GM12878 (cell line): ENCODE data around the gene CENPVL3. TPM values are rescaled to one million over a fixed set of nuclear protein-coding genes. Genes with fewer than 3 reads are reported as not detected.

ENCODE experiments used
- ATAC-seq: fragments of 200-7000 bp; cut with Tn5 transposase; 3 replicates; pipeline ENCODE4 v1.9.1; 2020; ENCODE audit warnings: mild to moderate bottlenecking, moderate library complexity
- BruUV-seq: library from RNA; stranded (reverse); fragments of 400-500 nt; replicated peaks from 2 replicates; lab custom pipeline; 2021; lab: Mats Ljungman, UMichigan
- CTCF ChIA-PET: fragments of 300-600 bp; sonication (Branson Sonifier 250); formaldehyde crosslinking; extraction: SDS; loops from one replicate; lab custom pipeline; 2021; ENCODE audit warnings: inconsistent platforms; lab: Yijun Ruan, JAX
- POLR2A ChIA-PET: fragments of 350-600 bp; formaldehyde crosslinking; extraction: SDS; loops from one replicate; lab custom pipeline; 2021; ENCODE audit warnings: inconsistent platforms; lab: Charles Lee
- RAD21 ChIA-PET: fragments of 300-600 bp; sonication (Branson Sonifier 250); formaldehyde crosslinking; loops from one replicate; lab custom pipeline; 2023; ENCODE audit warnings: antibody characterized with exemption; ENCODE audit not compliant: unreplicated experiment; lab: Charles Lee
- SMC1A ChIA-PET: fragments of 300-600 bp; sonication (Branson Sonifier 250); formaldehyde crosslinking; loops from one replicate; lab custom pipeline; 2023; ENCODE audit not compliant: unreplicated experiment, uncharacterized antibody; lab: Charles Lee
- DNase-seq: peaks from one replicate; pipeline ENCODE4 v3.0.0-alpha.2; 2011; ENCODE audit warnings: low read depth, low spot score
- FAIRE-seq: peaks from 3 replicates; lab custom pipeline; 2011; peaks lifted over from hg19 to GRCh38; lab: Jason Lieb, UNC
- H2AFZ ChIP-seq: 2 replicates; pipeline ENCODE4 v1.6.0; 2011; ENCODE audit warnings: low read depth, low read length, control low read depth; ENCODE audit not compliant: control insufficient read depth
- H3K27ac ChIP-seq: 2 replicates; pipeline ENCODE4 v1.5.1; 2011; ENCODE audit warnings: control low read depth; ENCODE audit not compliant: control insufficient read depth, insufficient read depth
- H3K27me3 ChIP-seq, 2 experiments: replicated peaks in 1 of 2; 2 replicates each; pipeline versions ENCODE4 v1.6.0 to v1.6.1; 2011; ENCODE audit warnings: low read length in 1 of 2; ENCODE audit not compliant: control insufficient read depth in 2 of 2, insufficient read depth in 2 of 2
- H3K36me3 ChIP-seq, 2 experiments: 2 replicates each; pipeline ENCODE4 v1.5.1; 2011; ENCODE audit warnings: low read length in 1 of 2; ENCODE audit not compliant: control insufficient read depth in 2 of 2, insufficient read depth in 2 of 2
- H3K4me1 ChIP-seq: 2 replicates; pipeline ENCODE4 v1.6.1; 2011; ENCODE audit warnings: mild to moderate bottlenecking, low read length, moderate library complexity, mixed read lengths; ENCODE audit not compliant: control insufficient read depth, insufficient read depth
- H3K4me2 ChIP-seq: 2 replicates; pipeline ENCODE4 v1.6.0; 2011; ENCODE audit warnings: control low read depth; ENCODE audit not compliant: control insufficient read depth, insufficient read depth
- H3K4me3 ChIP-seq: fragments of 200-600 bp; sonication (generic); 2 replicates; pipeline ENCODE4 v1.5.1; 2016
- H3K79me2 ChIP-seq: 2 replicates; pipeline ENCODE4 v1.6.0; 2011; ENCODE audit warnings: low read length; ENCODE audit not compliant: control insufficient read depth, insufficient read depth
- H3K9ac ChIP-seq: 2 replicates; pipeline ENCODE4 v1.8.0; 2011; ENCODE audit warnings: low read length, control low read depth, mixed read lengths; ENCODE audit not compliant: control insufficient read depth, insufficient read depth
- H3K9me3 ChIP-seq: replicated peaks from 3 replicates; pipeline ENCODE4 v1.5.1; 2011; ENCODE audit warnings: mild to moderate bottlenecking, low read length; ENCODE audit not compliant: control insufficient read depth, insufficient read depth
- H4K20me1 ChIP-seq: 2 replicates; pipeline ENCODE4 v1.6.0; 2011; ENCODE audit not compliant: control insufficient read depth, insufficient read depth
- CBX3 ChIP-seq: fragments of 200-600 bp; sonication (generic); IDR thresholded peaks from 2 replicates; pipeline ENCODE4 v1.6.1; 2016; ENCODE audit warnings: low read depth, borderline replicate concordance
- CHD4 ChIP-seq: fragments of 200-600 bp; sonication (generic); IDR thresholded peaks from 2 replicates; pipeline ENCODE4 v1.6.1; 2016; ENCODE audit warnings: mild to moderate bottlenecking
- CREM ChIP-seq: IDR thresholded peaks from 2 replicates; pipeline ENCODE4 v1.6.1; 2014; ENCODE audit warnings: antibody characterized with exemption, low read depth
- CTCF ChIP-seq, 3 experiments: IDR thresholded peaks in 2 of 3; conservative IDR thresholded peaks in 1 of 3; 2 replicates each; pipeline ENCODE4 v1.5.1; 2011; ENCODE audit warnings: low read depth in 3 of 3, low read length in 3 of 3, mild to moderate bottlenecking in 3 of 3, control low read depth in 2 of 3, moderate library complexity in 2 of 3, inconsistent platforms in 1 of 3, mixed read lengths in 1 of 3; ENCODE audit not compliant: control insufficient read depth in 2 of 3, insufficient read depth in 1 of 3; ENCODE audit errors: extremely low read depth in 1 of 3
- ELK1 ChIP-seq: IDR thresholded peaks from 2 replicates; pipeline ENCODE4 v1.6.1; 2012; ENCODE audit warnings: low read depth, low read length, improper control_type of control experiment
- FOS ChIP-seq: IDR thresholded peaks from 3 replicates; pipeline ENCODE4 v1.6.1; 2011; ENCODE audit warnings: borderline replicate concordance; ENCODE audit not compliant: insufficient read length; ENCODE audit errors: extremely low read depth
- HCFC1 ChIP-seq: fragments of 150-350 bp; IDR thresholded peaks from 2 replicates; pipeline ENCODE4 v1.6.1; 2014; ENCODE audit warnings: low read length
- IKZF1 ChIP-seq: fragments of 450-650 bp; conservative IDR thresholded peaks from 2 replicates; pipeline ENCODE4 v1.6.1; 2017; ENCODE audit warnings: antibody characterized with exemption, mild to moderate bottlenecking
- JUNB ChIP-seq: IDR thresholded peaks from 2 replicates; pipeline ENCODE4 v1.6.1; 2016; ENCODE audit warnings: antibody characterized with exemption, mild to moderate bottlenecking
- KAT2A ChIP-seq: conservative IDR thresholded peaks from 2 replicates; pipeline ENCODE4 v1.6.1; 2011; ENCODE audit warnings: low read depth, low read length; ENCODE audit not compliant: control insufficient read depth
- KDM1A ChIP-seq: fragments of 200-600 bp; sonication (generic); IDR thresholded peaks from 2 replicates; pipeline ENCODE4 v1.6.1; 2016; ENCODE audit warnings: borderline replicate concordance
- MTA2 ChIP-seq: fragments of 450-650 bp; IDR thresholded peaks from 2 replicates; pipeline ENCODE4 v1.6.1; 2016; ENCODE audit warnings: low read depth, mild to moderate bottlenecking, moderate library complexity
- NR2C1 ChIP-seq: fragments of 450-650 bp; IDR thresholded peaks from 2 replicates; pipeline ENCODE4 v1.6.1; 2017; ENCODE audit warnings: antibody characterized with exemption, mild to moderate bottlenecking, moderate library complexity
- RAD21 ChIP-seq: IDR thresholded peaks from 2 replicates; pipeline ENCODE4 v1.6.1; 2011; ENCODE audit warnings: mild to moderate bottlenecking, low read depth, low read length, moderate library complexity; ENCODE audit not compliant: insufficient read depth
- RAD51 ChIP-seq: fragments of 450-650 bp; IDR thresholded peaks from 2 replicates; pipeline ENCODE4 v1.6.1; 2016; ENCODE audit warnings: moderate library complexity, mild to moderate bottlenecking, inconsistent platforms
- SIX5 ChIP-seq: IDR thresholded peaks from 2 replicates; pipeline ENCODE4 v1.6.1; 2011; ENCODE audit warnings: mild to moderate bottlenecking, low read depth, low read length, moderate library complexity; ENCODE audit not compliant: severe bottlenecking
- SMC3 ChIP-seq: IDR thresholded peaks from 2 replicates; pipeline ENCODE4 v1.6.1; 2011; ENCODE audit warnings: low read length, improper control_type of control experiment, borderline replicate concordance
- SUZ12 ChIP-seq: fragments of 200-600 bp; sonication (generic); IDR thresholded peaks from one replicate; pipeline ENCODE4 v1.6.1; 2018; ENCODE audit warnings: antibody characterized with exemption, mild to moderate bottlenecking; ENCODE audit not compliant: unreplicated experiment
- TCF12 ChIP-seq: IDR thresholded peaks from 2 replicates; pipeline ENCODE4 v1.6.1; 2011; ENCODE audit warnings: low read depth, mild to moderate bottlenecking, low read length
- WRNIP1 ChIP-seq: IDR thresholded peaks from 2 replicates; pipeline ENCODE4 v1.6.1; 2011; ENCODE audit warnings: low read depth, low read length, improper control_type of control experiment, borderline replicate concordance
- ZNF217 ChIP-seq: fragments of 450-650 bp; IDR thresholded peaks from 2 replicates; pipeline ENCODE4 v1.6.1; 2017; ENCODE audit warnings: antibody characterized with exemption, mild to moderate bottlenecking
- ZNF24 ChIP-seq: fragments of 450-650 bp; IDR thresholded peaks from 2 replicates; pipeline ENCODE4 v1.6.1; 2017; ENCODE audit warnings: antibody characterized with exemption, mild to moderate bottlenecking
- WGBS: methylation state at CpG from one replicate; pipeline ENCODE4 v1.1.6; 2016; ENCODE audit warnings: low lambda C conversion rate; ENCODE audit not compliant: insufficient replicate concordance, insufficient coverage; ENCODE audit errors: missing lambda C conversion rate; 5-methylcytosine and 5-hydroxymethylcytosine counted together
- in situ Hi-C: fragments of 300-500 bp; cut with MboI; formaldehyde crosslinking; loops from 9 replicates; pipeline ENCODE4 v1.14.3; 2018; ENCODE audit warnings: mixed read lengths
- intact Hi-C: fragments of 100-400 bp; cut with micrococcal nuclease; formaldehyde crosslinking; loops from one replicate; pipeline ENCODE4 v1.14.2; 2022; ENCODE audit not compliant: unreplicated experiment
- polyA plus RNA-seq, 11 experiments: library from polyadenylated mRNA; depleted of rRNA in 4 of 11; unstranded in 6 of 11; stranded (reverse) in 5 of 11; fragments of >200 nt; fragmentation: Nextera tagmentation in 4 of 11; fragmentation: Illumina TruSeq in 1 of 11; extraction: Ambion mirVana in 4 of 11; extraction: Trizol in 1 of 11; gene quantifications; 1 replicate in 1 of 11; 2 replicates in 10 of 11; pipeline versions ENCODE4 v1.2.1 to v1.2.3, GENCODE V29; 2011 to 2016; ENCODE audit warnings: inconsistent platforms in 2 of 11, missing spikeins in 2 of 11, low read depth in 1 of 11
- total RNA-seq, 4 experiments: library from RNA; depleted of rRNA in 3 of 4; stranded (reverse); fragments of >200 nt in 3 of 4; fragmentation: Illumina TruSeq in 1 of 4; extraction: Trizol in 1 of 4; gene quantifications; 2 replicates each; pipeline versions ENCODE4 v1.2.1 to v1.2.3, GENCODE V29; 2013 to 2021
- TF ChIP-seq, protein P1 (sequence below): IDR thresholded peaks from 2 replicates; pipeline ENCODE4 v1.6.1; 2011; ENCODE audit warnings: borderline replicate concordance, low read depth, mild to moderate bottlenecking, moderate library complexity, mixed read lengths, low read length; ENCODE audit not compliant: insufficient read depth; ENCODE audit errors: extremely low read length

Gene CENPVL3
- total and polyA plus RNA-seq, 10 of the 15 experiments (the other 5 are each of a cell fraction or from before 2014, with no cell fraction given): not detected

GRCh38 chrX:51641421-51642021 lies 22.8 kb upstream of the CENPVL3 start:
- no peaks in the 10 kb centered on the region for H3K79me2 ChIP-seq
- H3K4me3 ChIP-seq: no peak overlapping the region
- no TSS peak for BruUV-seq
- ChIA-PET RAD21 (interaction anchor here (1.0 to 2.0 kb wide), 3 partner anchors 8 to 620 kb away, joined by 3 to 9 read pairs (median 5); no protein-coding TSS in a partner anchor), POLR2A (no interaction called here), CTCF (interaction anchor here (0.8 to 1.6 kb wide), 4 partner anchors 211 to 620 kb away, joined by 3 to 15 read pairs (median 5); no protein-coding TSS in a partner anchor), SMC1A (interaction anchor here (0.6 to 2.1 kb wide), 3 partner anchors 161 to 617 kb away, joined by 3 to 17 read pairs (median 3); no protein-coding TSS in a partner anchor)
- in situ Hi-C loops (no loop called here), intact Hi-C loops (no loop called here)
- FAIRE-seq (no peak), DNase-seq (no peak), ATAC-seq (peak; percentile 27; the same call in 1 of the 3 replicates)
- H3K27me3 ChIP-seq: no peaks in the 10 kb centered on the region
- 41% methylated on average over 19 of the region's 19 CpGs for WGBS
- H3K4me1 ChIP-seq: no peaks in the 10 kb centered on the region
- H3K27ac ChIP-seq: no peak overlapping the region
- H2AFZ ChIP-seq: no peak overlapping the region
- H3K9ac ChIP-seq: no peak overlapping the region
- H3K36me3 ChIP-seq: no peaks in the 10 kb centered on the region
- H4K20me1 ChIP-seq: no peaks in the 10 kb centered on the region
- H3K4me2 ChIP-seq: no peak overlapping the region
- H3K9me3 ChIP-seq: no peaks in the 10 kb centered on the region
- TF ChIP-seq KDM1A: no peak
- TF ChIP-seq RAD51: no peak
- TF ChIP-seq JUNB: no peak
- TF ChIP-seq ELK1: no peak
- no peak for TF ChIP-seq HCFC1
- TF ChIP-seq WRNIP1: no peak
- TF ChIP-seq CHD4: no peak
- no peak for TF ChIP-seq TCF12
- no peak for TF ChIP-seq KAT2A
- TF ChIP-seq CBX3: no peak
- TF ChIP-seq RAD21: peak; percentile 70
- TF ChIP-seq, protein P1, sequence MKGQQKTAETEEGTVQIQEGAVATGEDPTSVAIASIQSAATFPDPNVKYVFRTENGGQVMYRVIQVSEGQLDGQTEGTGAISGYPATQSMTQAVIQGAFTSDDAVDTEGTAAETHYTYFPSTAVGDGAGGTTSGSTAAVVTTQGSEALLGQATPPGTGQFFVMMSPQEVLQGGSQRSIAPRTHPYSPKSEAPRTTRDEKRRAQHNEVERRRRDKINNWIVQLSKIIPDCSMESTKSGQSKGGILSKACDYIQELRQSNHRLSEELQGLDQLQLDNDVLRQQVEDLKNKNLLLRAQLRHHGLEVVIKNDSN: no peak
- TF ChIP-seq FOS: no peak
- no peak for TF ChIP-seq SIX5
- no peak for TF ChIP-seq SUZ12
- TF ChIP-seq ZNF217: no peak
- TF ChIP-seq IKZF1: no peak
- TF ChIP-seq NR2C1: no peak
- TF ChIP-seq CREM: no peak
- TF ChIP-seq CTCF (IDR thresholded peaks at IDR 0.05 in 2 of 3, conservative IDR thresholded peaks at IDR 0.05 in 1 of 3; ENCODE audit: control insufficient read depth in 2 of 3, extremely low read depth in 1 of 3, insufficient read depth in 1 of 3, low read depth in 3 of 3, low read length in 3 of 3): peak; percentile 24 to 38 (median 38); a peak in 5 of 6 replicates
- no peak for TF ChIP-seq ZNF24
- peak; percentile 32; the same call in 1 of the 2 replicates for TF ChIP-seq SMC3
- no peak for TF ChIP-seq MTA2
